ENCODE results near the gene KCNAB1.

KCNAB1 gene

GRCh38 chr3:156160647-156161046, 40.3 kb downstream of the KCNAB1 start:
- H3K9me3 ChIP-seq (ENCODE audit: insufficient read depth, low read depth, low read length) = 0 out of 2 replicates have a peak, but pooled peaks cover 3% of the 10 kb centered on the region
- no peaks in the 10 kb centered on the region for H3K27me3 ChIP-seq (ENCODE audit: insufficient read depth, low read length)
- no peak overlapping the region for H3K4me3 ChIP-seq (ENCODE audit: low read length)
- no peak overlapping the region for H3K9ac ChIP-seq (ENCODE audit: low read depth, low read length)
- H3K4me1 ChIP-seq (ENCODE audit: insufficient read depth, low read length) = peaks cover 9% of the 10 kb centered on the region; the same call in 1 of the 2 replicates
- no peak overlapping the region for H3K27ac ChIP-seq (ENCODE audit: low read depth, low read length)
- no peaks in the 10 kb centered on the region for H3K36me3 ChIP-seq (ENCODE audit: insufficient read depth, low read length)
- 84% methylated on average over 3 of the region's 3 CpGs for WGBS

DNA sequence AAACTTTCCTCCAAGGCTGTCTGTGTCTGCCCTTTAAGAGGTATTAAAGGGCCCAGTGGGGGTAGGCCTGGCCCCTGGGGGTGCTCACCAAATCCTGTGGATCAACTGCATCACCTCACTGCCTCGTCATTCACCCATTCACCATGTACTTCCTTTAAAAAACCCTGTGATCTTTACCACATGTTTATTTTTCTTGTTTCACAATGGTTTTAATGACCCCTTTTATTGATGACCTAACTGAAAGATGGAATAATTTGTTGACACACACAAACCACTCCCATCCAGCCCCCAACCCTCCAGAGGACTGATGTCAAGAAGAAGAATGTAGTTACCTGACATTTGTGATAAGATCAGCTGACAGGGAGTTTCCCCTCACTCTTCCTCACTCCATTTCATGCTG, 40.8 kb downstream of the KCNAB1 start:
- Histone ChIP-seq H3K9ac (ENCODE audit: low read depth, low read length) (no peak overlapping the region), H3K36me3 (ENCODE audit: insufficient read depth, low read length) (no peaks in the 10 kb centered on the region), H3K27me3 (ENCODE audit: insufficient read depth, low read length) (no peaks in the 10 kb centered on the region), H3K4me3 (ENCODE audit: low read length) (no peak overlapping the region), H3K4me1 (ENCODE audit: insufficient read depth, low read length) (peaks cover 9% of the 10 kb centered on the region; the same call in 1 of the 2 replicates), H3K9me3 (ENCODE audit: insufficient read depth, low read depth, low read length) (no peaks in the 10 kb centered on the region), H3K27ac (ENCODE audit: low read depth, low read length) (no peak overlapping the region)
- 70% methylated on average over 1 of the region's 1 CpG for WGBS

GRCh38 chr3:156163848-156164247, 43.5 kb downstream of the KCNAB1 start:
- Histone ChIP-seq H3K9me3 (ENCODE audit: insufficient read depth, low read depth, low read length) (no peaks in the 10 kb centered on the region), H3K4me3 (ENCODE audit: low read length) (no peak overlapping the region), H3K27me3 (ENCODE audit: insufficient read depth, low read length) (no peaks in the 10 kb centered on the region), H3K4me1 (ENCODE audit: insufficient read depth, low read length) (peaks cover 9% of the 10 kb centered on the region; the same call in 1 of the 2 replicates), H3K36me3 (ENCODE audit: insufficient read depth, low read length) (no peaks in the 10 kb centered on the region), H3K27ac (ENCODE audit: low read depth, low read length) (no peak overlapping the region), H3K9ac (ENCODE audit: low read depth, low read length) (no peak overlapping the region)
- WGBS = 91% methylated on average over 2 of the region's 2 CpGs

DNA sequence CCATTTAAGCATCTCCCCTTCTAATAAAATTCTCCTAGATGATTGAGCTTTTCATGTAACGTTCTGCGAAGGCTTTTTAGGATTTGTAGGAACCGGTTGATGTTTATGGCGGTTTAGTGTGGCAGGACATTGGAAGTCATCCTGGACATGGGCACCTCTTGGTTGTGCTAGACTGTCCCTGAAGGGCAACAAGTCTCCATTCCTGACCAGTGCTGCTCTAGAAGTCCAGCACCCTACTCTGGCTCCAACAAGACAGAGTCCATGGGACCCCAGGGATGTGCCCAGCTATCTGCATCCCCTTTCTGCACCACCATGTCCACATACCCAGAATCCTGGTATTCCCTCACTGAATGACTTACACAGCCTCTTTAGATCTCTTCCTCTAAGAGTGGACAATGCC, 46.4 kb downstream of the KCNAB1 start:
- no peak overlapping the region for H3K27ac ChIP-seq (ENCODE audit: low read depth, low read length)
- H3K4me3 ChIP-seq (ENCODE audit: low read length) = no peak overlapping the region
- no peak overlapping the region for H3K9ac ChIP-seq (ENCODE audit: low read depth, low read length)
- H3K27me3 ChIP-seq (ENCODE audit: insufficient read depth, low read length) = no peaks in the 10 kb centered on the region
- WGBS = 84% methylated on average over 4 of the region's 4 CpGs
- H3K9me3 ChIP-seq (ENCODE audit: insufficient read depth, low read depth, low read length) = no peaks in the 10 kb centered on the region
- H3K4me1 ChIP-seq (ENCODE audit: insufficient read depth, low read length) = no peaks in the 10 kb centered on the region
- no peaks in the 10 kb centered on the region for H3K36me3 ChIP-seq (ENCODE audit: insufficient read depth, low read length)

DNA sequence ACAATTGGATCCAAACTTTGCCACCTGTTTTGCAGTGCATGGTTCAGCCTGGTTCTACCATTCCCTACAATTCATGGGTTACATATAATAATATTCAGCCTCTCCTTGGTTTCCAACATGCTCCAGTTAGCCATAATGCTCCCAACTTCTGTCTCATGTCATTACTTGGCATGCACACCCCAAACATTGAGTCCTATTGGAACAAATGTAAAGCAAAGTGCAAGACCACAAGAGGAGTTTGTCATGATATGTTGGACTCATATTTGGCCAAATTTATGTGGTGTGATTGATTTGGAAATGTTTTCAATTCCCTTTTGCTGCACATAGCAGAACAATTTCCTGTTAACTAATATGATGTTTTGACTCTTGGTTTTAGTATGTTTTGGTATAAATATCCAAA, 50.2 kb downstream of the KCNAB1 start:
- Histone ChIP-seq H3K9ac (ENCODE audit: low read depth, low read length) (no peak overlapping the region), H3K9me3 (ENCODE audit: insufficient read depth, low read depth, low read length) (no peaks in the 10 kb centered on the region), H3K4me1 (ENCODE audit: insufficient read depth, low read length) (no peaks in the 10 kb centered on the region), H3K36me3 (ENCODE audit: insufficient read depth, low read length) (no peaks in the 10 kb centered on the region), H3K4me3 (ENCODE audit: low read length) (no peak overlapping the region), H3K27me3 (ENCODE audit: insufficient read depth, low read length) (no peaks in the 10 kb centered on the region), H3K27ac (ENCODE audit: low read depth, low read length) (no peak overlapping the region)

DNA sequence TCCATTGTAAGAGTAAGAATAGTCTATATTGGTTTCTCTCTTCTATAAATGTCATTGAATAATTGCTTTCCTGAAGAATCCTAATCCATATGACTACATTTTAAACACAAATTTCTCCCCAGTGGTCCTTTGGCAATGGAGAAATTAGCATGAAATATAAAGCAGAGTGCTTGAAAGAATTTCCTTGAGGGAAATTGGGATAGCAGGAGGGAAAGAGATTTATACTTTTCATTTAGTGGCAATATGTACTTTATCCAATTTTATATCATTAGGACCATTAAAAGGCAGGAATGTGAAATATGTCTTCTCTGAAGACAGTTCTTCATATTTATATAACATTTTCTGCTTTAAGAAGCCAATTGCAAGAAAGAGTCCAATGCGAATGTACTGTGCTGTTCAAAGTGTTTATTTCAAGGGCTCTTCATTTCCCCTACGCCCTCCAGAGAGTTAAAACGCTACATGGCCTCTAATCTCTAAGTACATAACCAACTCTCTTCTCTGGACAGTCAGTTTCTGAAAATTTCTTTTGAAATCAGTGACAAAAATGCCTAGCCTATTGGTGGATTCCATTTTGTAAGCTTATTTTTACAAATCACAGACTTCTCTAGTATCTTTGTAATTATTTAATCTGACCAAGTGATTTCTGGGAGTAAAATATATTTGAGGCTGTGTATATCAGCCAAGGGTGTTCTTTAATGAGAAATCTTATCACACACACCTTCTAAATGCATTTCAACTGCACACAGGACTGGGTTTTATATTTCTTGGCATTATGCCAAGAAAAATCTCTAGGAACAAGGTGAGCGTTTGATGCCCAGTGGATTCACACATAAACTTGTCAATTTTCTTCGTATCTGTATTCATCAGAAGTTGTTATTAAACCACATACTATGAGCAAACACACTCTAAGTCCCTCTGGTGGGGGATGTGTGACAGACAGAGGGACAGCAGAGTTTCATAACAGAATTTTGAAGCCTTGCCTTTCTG, 51.2 kb downstream of the KCNAB1 start:
- H3K9me3 ChIP-seq (ENCODE audit: insufficient read depth, low read depth, low read length) = no peaks in the 10 kb centered on the region
- H3K27me3 ChIP-seq (ENCODE audit: insufficient read depth, low read length) = no peaks in the 10 kb centered on the region
- WGBS = 94% methylated on average over 5 of the region's 5 CpGs
- H3K4me1 ChIP-seq (ENCODE audit: insufficient read depth, low read length) = no peaks in the 10 kb centered on the region
- H3K36me3 ChIP-seq (ENCODE audit: insufficient read depth, low read length) = no peaks in the 10 kb centered on the region
- H3K4me3 ChIP-seq (ENCODE audit: low read length) = no peak overlapping the region
- no peak overlapping the region for H3K9ac ChIP-seq (ENCODE audit: low read depth, low read length)
- no peak overlapping the region for H3K27ac ChIP-seq (ENCODE audit: low read depth, low read length)

DNA sequence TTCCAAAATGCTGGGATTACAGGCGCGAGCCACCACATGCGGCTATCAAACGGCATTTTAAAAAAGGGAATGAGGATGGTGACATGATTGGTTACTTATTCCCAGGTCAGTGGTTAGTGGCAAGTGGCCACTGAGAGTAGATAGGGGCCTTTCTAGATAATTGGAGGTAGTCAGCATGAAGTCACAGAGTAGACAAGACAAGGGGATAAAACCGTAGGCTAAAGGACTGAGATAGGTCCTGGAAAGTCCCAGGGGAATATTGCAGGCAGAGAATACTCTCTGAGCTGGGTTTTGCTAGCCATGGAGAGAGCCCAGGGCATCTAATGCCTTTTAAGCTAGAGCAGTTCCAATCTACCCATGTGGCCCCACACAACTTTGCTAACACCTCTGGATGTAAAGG, 52.2 kb downstream of the KCNAB1 start:
- no peak overlapping the region for H3K9ac ChIP-seq (ENCODE audit: low read depth, low read length)
- 90% methylated on average over 5 of the region's 5 CpGs for WGBS
- H3K36me3 ChIP-seq (ENCODE audit: insufficient read depth, low read length) = no peaks in the 10 kb centered on the region
- H3K4me1 ChIP-seq (ENCODE audit: insufficient read depth, low read length) = no peaks in the 10 kb centered on the region
- no peak overlapping the region for H3K27ac ChIP-seq (ENCODE audit: low read depth, low read length)
- H3K4me3 ChIP-seq (ENCODE audit: low read length) = no peak overlapping the region
- no peaks in the 10 kb centered on the region for H3K9me3 ChIP-seq (ENCODE audit: insufficient read depth, low read depth, low read length)
- H3K27me3 ChIP-seq (ENCODE audit: insufficient read depth, low read length) = no peaks in the 10 kb centered on the region

GRCh38 chr3:156174229-156174847, 54.0 kb downstream of the KCNAB1 start:
- Histone ChIP-seq H3K9ac (ENCODE audit: low read depth, low read length) (no peak overlapping the region), H3K4me3 (ENCODE audit: low read length) (no peak overlapping the region), H3K27me3 (ENCODE audit: insufficient read depth, low read length) (no peaks in the 10 kb centered on the region), H3K36me3 (ENCODE audit: insufficient read depth, low read length) (no peaks in the 10 kb centered on the region), H3K9me3 (ENCODE audit: insufficient read depth, low read depth, low read length) (no peaks in the 10 kb centered on the region), H3K27ac (ENCODE audit: low read depth, low read length) (no peak overlapping the region), H3K4me1 (ENCODE audit: insufficient read depth, low read length) (no peaks in the 10 kb centered on the region)
- WGBS = 88% methylated on average over 4 of the region's 4 CpGs

GRCh38 chr3:156175570-156175969, 55.2 kb downstream of the KCNAB1 start:
- WGBS = 95% methylated on average over 7 of the region's 7 CpGs
- no peaks in the 10 kb centered on the region for H3K9me3 ChIP-seq (ENCODE audit: insufficient read depth, low read depth, low read length)
- H3K4me1 ChIP-seq (ENCODE audit: insufficient read depth, low read length) = no peaks in the 10 kb centered on the region
- no peak overlapping the region for H3K9ac ChIP-seq (ENCODE audit: low read depth, low read length)
- H3K36me3 ChIP-seq (ENCODE audit: insufficient read depth, low read length) = no peaks in the 10 kb centered on the region
- no peak overlapping the region for H3K4me3 ChIP-seq (ENCODE audit: low read length)
- H3K27ac ChIP-seq (ENCODE audit: low read depth, low read length) = no peak overlapping the region
- H3K27me3 ChIP-seq (ENCODE audit: insufficient read depth, low read length) = no peaks in the 10 kb centered on the region

- Histone ChIP-seq H3K27ac (ENCODE audit: low read depth, low read length) (no peak overlapping the region), H3K9me3 (ENCODE audit: insufficient read depth, low read depth, low read length) (no peaks in the 10 kb centered on the region), H3K36me3 (ENCODE audit: insufficient read depth, low read length) (no peaks in the 10 kb centered on the region), H3K9ac (ENCODE audit: low read depth, low read length) (no peak overlapping the region), H3K4me1 (ENCODE audit: insufficient read depth, low read length) (no peaks in the 10 kb centered on the region), H3K27me3 (ENCODE audit: insufficient read depth, low read length) (no peaks in the 10 kb centered on the region), H3K4me3 (ENCODE audit: low read length) (no peak overlapping the region)
- 97% methylated on average over 2 of the region's 2 CpGs for WGBS
Measured at GRCh38 chr3:156176048-156176447, 55.7 kb downstream of the KCNAB1 start.

GRCh38 chr3:156176629-156177210, 56.3 kb downstream of the KCNAB1 start:
- Histone ChIP-seq H3K9ac (ENCODE audit: low read depth, low read length) (no peak overlapping the region), H3K4me1 (ENCODE audit: insufficient read depth, low read length) (no peaks in the 10 kb centered on the region), H3K27me3 (ENCODE audit: insufficient read depth, low read length) (no peaks in the 10 kb centered on the region), H3K4me3 (ENCODE audit: low read length) (no peak overlapping the region), H3K36me3 (ENCODE audit: insufficient read depth, low read length) (no peaks in the 10 kb centered on the region), H3K27ac (ENCODE audit: low read depth, low read length) (no peak overlapping the region), H3K9me3 (ENCODE audit: insufficient read depth, low read depth, low read length) (no peaks in the 10 kb centered on the region)
- WGBS = 94% methylated on average over 17 of the region's 17 CpGs
